Sigmoid colon (tissue), 4 donors: ENCODE measurements around the gene FRY.

Source experiments
- CTCF ChIP-seq, 4 experiments: fragments of 450-650 bp in 3 of 4; fragments of 200-600 bp in 1 of 4; IDR thresholded peaks; one replicate each; pipeline ENCODE4 v1.5.1; 2016 to 2019; ENCODE audit warnings: antibody characterized with exemption in 4 of 4, mild to moderate bottlenecking in 3 of 4, moderate library complexity in 2 of 4
- EP300 ChIP-seq, 4 donors: sonication (generic); formaldehyde crosslinking; IDR thresholded peaks; one replicate each; pipeline ENCODE4 v1.6.1; 2017; ENCODE audit warnings: antibody characterized with exemption in 4 of 4
- POLR2A ChIP-seq, 2 donors: fragments of 450-650 bp; IDR thresholded peaks; one replicate each; pipeline ENCODE4 v1.6.1; 2016; ENCODE audit warnings: antibody characterized with exemption in 2 of 2, mild to moderate bottlenecking in 2 of 2, moderate library complexity in 2 of 2
- POLR2AphosphoS5 ChIP-seq, 4 donors: sonication (generic); formaldehyde crosslinking; IDR thresholded peaks; one replicate each; pipeline ENCODE4 v1.6.1; 2017; ENCODE audit warnings: antibody characterized with exemption in 4 of 4

DNA sequence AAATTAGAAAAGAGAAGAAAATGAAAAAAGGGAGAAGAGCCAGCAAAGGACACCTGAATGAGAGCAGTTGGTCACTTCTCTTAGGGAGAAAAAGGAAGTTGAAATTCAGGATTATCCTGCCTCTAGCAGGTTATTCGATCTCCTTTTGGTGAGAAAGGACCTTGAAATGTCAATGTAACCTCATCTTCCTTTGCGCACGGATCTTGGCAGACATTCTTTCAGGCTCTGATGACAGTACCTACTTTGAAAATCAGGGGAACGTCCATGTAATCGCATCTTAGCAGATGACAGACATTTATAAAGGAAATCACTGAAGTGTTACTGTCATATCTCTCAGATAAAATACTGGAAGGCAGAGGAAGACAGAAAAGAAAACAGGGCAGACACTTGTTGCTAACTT is 36.7 kb downstream of the FRY start:
- TF ChIP-seq POLR2A (IDR thresholded peaks at IDR 0.05) (no peak), CTCF (IDR thresholded peaks at IDR 0.05) (no peak), POLR2AphosphoS5 (IDR thresholded peaks at IDR 0.05) (no peak), EP300 (IDR thresholded peaks at IDR 0.05) (no peak)
